HepG2 (cell line): ENCODE results near the gene CACNA1D.

Source experiments
- GATAD2A ChIP-seq: IDR thresholded peaks from 2 replicates; pipeline ENCODE4 v1.6.1; 2016
- HES4 ChIP-seq: sonication (generic); formaldehyde crosslinking; IDR thresholded peaks from 2 replicates; pipeline ENCODE4 v1.9.0; 2021; ENCODE audit warnings: mild to moderate bottlenecking, missing genetic modification reagents, borderline replicate concordance
- ZNF44 ChIP-seq: sonication (generic); formaldehyde crosslinking; IDR thresholded peaks from 2 replicates; pipeline ENCODE4 v1.5.1; 2020; ENCODE audit warnings: mild to moderate bottlenecking, missing genetic modification reagents
- ZNF710 ChIP-seq: sonication (generic); formaldehyde crosslinking; IDR thresholded peaks from 2 replicates; pipeline ENCODE4 v1.5.0; 2020; ENCODE audit warnings: mild to moderate bottlenecking, missing genetic modification reagents, borderline replicate concordance

GRCh38 chr3:53585049-53585448 lies 90.6 kb downstream of the CACNA1D start:
- no peak for TF ChIP-seq ZNF710 (CRISPR knock-in tag)
- TF ChIP-seq HES4, result no peak
- TF ChIP-seq GATAD2A (CRISPR knock-in tag), result no peak
- no peak for TF ChIP-seq ZNF44
